Urothelium cell line (cell line): Measurements from ENCODE around the gene HOXC5.

Experiments used
- DNase-seq: peaks from one replicate; pipeline ENCODE4 v3.0.0; 2011; ENCODE audit warnings: low spot score, mixed read lengths
- FAIRE-seq: peaks from 2 replicates; lab custom pipeline; 2011; peaks lifted over from hg19 to GRCh38; lab: Jason Lieb, UNC

HOXC5 gene

GRCh38 chr12:54019091-54019811 is 13.6 kb upstream of the HOXC5 start:
- DNase-seq (peak; percentile 53), FAIRE-seq (no peak)

GRCh38 chr12:54019924-54020590 is 12.8 kb upstream of the HOXC5 start:
- DNase-seq: no peak
- FAIRE-seq: no peak

DNA sequence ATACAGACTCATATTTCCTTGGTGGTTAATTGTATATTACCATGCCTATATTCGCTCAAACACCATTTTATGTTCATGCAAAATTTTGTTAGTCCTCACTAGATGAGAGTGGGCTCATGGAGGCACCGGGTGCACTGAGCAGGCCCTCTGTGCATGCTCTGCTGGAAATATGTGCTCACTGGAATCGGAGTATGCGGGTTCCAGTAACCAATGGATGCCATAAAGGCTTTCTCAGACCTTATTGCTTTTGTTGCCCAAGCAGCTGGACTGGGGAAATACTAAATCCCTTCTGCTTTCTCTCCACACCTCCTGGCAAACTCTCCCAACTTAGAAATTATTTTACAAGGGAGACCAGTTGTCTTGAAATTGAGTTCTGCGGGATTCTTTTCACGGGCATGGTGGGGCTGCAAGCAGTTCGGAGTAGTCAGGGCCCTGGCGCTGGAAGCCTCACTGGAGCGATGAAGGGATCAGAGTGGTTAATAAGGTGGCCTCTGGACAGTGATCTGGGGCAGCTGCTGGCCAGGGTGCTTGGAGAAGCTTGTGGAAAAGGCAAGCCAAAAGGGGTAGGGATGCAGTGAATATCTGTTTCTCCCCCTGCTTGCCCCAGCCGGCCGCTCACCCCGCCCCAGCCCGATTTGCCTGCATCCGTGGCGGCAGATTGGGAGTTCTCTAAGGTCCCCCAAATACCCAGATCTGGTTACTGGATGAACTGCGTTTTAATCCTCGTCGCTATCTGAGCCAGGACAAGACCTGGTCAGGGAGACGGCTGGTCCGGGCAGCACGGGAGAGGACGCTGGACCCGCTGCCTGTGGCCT is 12.1 kb upstream of the HOXC5 start:
- DNase-seq (no peak), FAIRE-seq (no peak)

GRCh38 chr12:54021432-54022013 is 11.3 kb upstream of the HOXC5 start:
- DNase-seq (no peak), FAIRE-seq (no peak)

GRCh38 chr12:54022960-54023884 is 9.6 kb upstream of the HOXC5 start:
- FAIRE-seq (no peak), DNase-seq (no peak)

DNA sequence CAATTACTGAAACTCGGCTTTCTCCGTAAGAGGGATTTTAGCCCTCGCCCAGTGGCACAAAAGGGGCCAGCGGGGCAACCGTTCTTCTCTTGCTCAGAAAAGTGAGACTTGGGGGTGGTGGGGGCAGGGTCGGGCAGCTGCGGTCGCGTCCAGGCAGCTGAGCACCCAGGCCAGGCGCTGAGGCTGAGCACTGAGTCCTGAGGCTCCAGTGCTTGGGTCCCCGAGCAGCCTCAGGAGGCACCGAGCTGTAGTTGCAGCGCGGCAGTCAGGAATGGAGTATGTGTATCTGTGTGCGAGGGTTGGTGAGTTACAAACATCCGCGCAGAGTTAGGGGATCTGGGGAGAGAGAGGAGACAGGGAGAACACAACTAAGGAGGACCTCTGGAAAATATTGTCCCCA is 8.7 kb upstream of the HOXC5 start:
- DNase-seq (no peak), FAIRE-seq (no peak)

- no peak for DNase-seq
- no peak for FAIRE-seq
Observed at GRCh38 chr12:54024581-54025305, 8.1 kb upstream of the HOXC5 start.

DNA sequence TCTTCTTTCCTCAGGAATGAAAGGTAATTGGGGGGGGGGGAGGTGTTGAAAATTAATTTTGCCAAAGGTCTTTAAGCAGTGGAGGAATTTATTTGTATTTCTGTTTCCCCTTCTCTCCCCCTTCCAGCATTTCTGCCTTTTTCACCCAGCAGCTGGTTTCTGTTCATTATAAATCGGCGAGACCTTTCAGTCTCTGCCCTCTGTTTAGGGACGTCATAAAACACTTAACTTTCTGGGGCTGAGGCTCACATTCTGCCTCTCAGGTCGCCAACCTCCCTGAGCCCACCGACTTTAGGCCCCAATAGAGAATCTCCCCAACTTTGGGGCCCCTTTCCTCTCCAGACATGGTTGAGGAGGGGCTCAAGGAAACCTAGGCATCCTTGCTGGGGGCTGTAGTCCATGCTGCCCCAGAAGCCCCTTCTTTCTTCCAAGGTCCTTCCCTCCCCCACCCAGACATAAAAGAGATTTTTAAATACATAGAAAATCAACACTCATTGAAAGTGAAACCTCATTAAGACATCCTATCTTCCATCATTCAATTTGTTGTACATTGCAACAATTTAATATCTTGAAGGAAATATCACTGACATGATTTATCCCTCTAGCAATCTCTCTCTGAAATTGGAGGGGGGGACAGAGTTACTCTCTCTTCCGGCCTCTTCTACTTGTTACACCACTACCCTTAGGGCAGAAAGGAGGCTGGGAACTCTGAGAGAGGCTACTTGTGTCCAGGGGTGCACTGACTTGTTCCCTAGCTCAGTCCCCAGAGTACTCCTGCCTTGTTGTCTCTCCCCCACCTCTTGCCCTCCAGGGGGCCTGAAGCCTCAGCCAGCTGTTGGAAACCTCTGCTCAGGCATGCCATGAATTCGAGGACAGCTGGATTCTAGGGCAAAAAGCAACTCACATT is 7.1 kb upstream of the HOXC5 start:
- FAIRE-seq (no peak), DNase-seq (no peak)

DNA sequence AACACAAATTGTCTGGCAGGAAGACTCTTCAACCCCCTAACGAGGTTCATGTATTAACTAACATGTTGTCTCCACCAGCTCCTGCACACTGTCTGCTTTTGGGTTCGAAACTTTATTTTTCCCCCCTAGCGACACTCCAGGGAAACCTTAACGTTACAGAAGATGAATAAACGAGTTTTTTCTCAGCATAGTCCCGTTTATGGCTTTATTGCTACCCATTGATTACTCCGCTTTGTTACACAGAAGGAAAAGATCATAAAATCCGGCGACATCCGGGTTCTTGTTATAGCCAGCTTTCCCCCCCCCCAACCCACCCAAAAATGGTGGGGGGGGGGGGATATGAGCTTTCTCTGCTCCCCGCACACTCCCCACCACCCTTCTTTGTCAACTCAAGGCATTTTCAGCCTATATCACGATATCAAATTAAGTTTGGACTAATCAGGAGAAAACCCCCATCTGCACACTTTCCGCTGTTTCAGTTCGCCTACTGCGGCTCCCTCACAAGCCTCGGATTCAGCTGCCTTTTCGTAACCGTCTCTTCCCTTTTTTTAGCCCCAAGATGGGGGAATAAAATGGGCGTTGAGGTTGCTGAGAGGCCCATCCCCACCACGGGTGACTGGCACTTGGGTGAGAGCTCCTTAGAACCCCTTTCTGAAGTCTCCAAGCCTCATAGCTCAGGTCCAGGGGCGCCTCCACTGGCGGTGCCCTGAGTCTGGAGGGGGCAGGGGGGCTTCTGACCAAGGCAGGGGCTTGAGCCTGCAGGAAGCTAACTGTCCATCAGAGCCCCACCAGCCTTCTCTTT is 6.0 kb upstream of the HOXC5 start:
- no peak for FAIRE-seq
- DNase-seq: no peak

DNA sequence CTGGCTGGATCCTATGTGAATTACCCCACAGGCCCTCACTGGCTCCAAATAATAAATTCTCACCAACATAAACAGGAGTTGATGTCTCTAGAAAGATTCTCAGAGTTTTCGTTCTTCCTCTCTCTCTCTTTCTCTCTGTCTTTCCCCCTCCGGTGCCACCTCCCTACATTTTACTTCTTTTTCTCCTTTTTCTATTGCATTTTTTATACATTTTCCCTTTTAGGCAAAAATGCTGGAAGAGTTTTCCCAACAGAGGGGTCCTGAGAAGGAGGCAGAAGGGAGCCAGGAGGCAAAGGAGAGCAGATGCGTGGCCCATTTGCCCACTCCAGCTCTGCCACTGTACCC is 5.4 kb upstream of the HOXC5 start:
- no peak for FAIRE-seq

GRCh38 chr12:54028314-54029201 is 4.3 kb upstream of the HOXC5 start, which contains the start of gene HOXC6:
TSS of gene HOXC6 (plus strand) at chr12:54028440. CDS start at chr12:54028522, 82 bp downstream.
- FAIRE-seq: no peak
- no peak for DNase-seq

More for the DNA sequence above, 5.4 kb upstream of the HOXC5 start:
- no peak for DNase-seq

DNA sequence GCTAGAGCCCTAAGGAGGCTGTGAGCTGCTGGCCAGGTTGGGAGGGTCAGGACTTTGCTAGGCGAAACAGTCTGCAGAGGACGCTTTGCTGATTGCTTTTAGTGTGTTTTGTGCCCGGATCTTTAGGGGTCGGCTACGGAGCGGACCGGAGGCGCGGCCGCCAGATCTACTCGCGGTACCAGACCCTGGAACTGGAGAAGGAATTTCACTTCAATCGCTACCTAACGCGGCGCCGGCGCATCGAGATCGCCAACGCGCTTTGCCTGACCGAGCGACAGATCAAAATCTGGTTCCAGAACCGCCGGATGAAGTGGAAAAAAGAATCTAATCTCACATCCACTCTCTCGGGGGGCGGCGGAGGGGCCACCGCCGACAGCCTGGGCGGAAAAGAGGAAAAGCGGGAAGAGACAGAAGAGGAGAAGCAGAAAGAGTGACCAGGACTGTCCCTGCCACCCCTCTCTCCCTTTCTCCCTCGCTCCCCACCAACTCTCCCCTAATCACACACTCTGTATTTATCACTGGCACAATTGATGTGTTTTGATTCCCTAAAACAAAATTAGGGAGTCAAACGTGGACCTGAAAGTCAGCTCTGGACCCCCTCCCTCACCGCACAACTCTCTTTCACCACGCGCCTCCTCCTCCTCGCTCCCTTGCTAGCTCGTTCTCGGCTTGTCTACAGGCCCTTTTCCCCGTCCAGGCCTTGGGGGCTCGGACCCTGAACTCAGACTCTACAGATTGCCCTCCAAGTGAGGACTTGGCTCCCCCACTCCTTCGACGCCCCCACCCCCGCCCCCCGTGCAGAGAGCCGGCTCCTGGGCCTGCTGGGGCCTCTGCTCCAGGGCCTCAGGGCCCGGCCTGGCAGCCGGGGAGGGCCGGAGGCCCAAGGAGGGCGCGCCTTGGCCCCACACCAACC is 3.1 kb upstream of the HOXC5 start:
- FAIRE-seq (no peak), DNase-seq (no peak)

GRCh38 chr12:54030442-54030801 is 2.4 kb upstream of the HOXC5 start:
- FAIRE-seq: no peak
- DNase-seq: no peak

GRCh38 chr12:54030889-54031471 is 1.9 kb upstream of the HOXC5 start:
- FAIRE-seq (no peak), DNase-seq (no peak)

DNA sequence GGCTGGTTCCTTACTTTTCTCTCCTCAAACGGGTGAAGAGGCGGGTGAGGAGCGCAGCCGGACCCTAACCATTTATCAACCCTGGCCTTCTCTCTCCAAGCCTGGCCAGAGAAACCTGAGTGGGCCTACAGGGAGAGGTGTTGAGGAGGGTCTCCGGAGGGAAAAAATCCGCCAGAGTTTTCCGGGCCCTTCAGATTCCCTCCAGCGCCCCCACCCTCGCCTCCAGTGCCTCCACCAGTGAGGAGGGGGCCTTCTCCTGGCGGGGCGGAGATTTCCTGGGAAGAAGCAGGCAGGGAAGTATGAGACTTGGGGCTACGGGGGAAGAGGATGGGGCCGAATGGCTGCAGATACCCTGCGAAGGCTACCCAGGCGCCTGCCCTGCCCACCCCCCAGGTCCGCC is 1.4 kb upstream of the HOXC5 start:
- no peak for DNase-seq
- FAIRE-seq: no peak
